ENCODE data around the gene PAH. TPM values are rescaled to one million over a fixed set of nuclear protein-coding genes. Genes with fewer than 3 reads are reported as not detected.

The PAH gene
- total and polyA plus RNA-seq, 10 of the 15 experiments (the other 5 are each of a cell fraction or from before 2014, with no cell fraction given): 0.20 to 4.8 (median 0.55) TPM; not detected in 1

DNA sequence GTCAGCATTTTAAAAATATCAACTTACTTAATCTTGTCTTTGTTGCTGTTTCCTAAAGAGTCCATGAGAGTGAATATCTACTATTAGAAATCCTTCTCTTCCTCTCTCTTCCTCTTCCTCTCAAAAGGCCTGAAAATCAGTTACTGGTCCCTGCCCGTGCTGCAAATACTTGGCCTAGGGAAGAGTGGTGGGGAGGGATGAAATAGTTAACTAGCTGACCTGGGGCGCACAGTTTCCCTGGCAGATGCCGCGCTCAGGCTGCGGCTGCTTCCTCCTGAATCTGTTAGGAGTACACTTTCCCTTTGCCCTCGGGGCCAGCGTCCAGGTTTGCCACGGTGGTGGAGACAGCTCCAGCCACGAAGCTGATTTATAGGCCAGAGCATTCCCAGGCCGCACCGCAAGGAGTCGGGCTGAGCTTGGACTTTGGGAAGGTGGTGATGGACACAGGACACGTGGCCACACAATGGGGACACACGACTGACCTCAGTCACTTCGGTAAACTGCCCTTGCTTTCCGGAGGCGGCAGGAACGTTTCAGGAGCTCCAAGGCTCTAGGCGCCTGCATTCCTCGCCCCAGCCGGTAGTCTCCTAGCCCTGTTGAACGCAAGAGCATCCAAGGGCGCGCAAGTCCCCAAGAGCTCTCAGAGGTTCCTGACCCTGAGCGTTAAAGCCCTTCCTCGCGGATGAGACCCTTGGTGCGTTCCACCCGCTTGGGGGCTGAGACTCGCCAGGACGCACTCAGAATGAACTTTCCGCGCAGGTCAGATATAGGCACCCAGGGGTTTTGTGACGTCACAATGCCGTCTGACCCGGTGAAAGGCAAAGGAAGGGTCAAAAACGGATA is 33.3 kb upstream of the PAH start (continued):
- TF ChIP-seq, protein P1, sequence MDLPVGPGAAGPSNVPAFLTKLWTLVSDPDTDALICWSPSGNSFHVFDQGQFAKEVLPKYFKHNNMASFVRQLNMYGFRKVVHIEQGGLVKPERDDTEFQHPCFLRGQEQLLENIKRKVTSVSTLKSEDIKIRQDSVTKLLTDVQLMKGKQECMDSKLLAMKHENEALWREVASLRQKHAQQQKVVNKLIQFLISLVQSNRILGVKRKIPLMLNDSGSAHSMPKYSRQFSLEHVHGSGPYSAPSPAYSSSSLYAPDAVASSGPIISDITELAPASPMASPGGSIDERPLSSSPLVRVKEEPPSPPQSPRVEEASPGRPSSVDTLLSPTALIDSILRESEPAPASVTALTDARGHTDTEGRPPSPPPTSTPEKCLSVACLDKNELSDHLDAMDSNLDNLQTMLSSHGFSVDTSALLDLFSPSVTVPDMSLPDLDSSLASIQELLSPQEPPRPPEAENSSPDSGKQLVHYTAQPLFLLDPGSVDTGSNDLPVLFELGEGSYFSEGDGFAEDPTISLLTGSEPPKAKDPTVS (IDR thresholded peaks at IDR 0.05; ENCODE audit: low read depth, low read length): no peak
- TF ChIP-seq, protein P2, sequence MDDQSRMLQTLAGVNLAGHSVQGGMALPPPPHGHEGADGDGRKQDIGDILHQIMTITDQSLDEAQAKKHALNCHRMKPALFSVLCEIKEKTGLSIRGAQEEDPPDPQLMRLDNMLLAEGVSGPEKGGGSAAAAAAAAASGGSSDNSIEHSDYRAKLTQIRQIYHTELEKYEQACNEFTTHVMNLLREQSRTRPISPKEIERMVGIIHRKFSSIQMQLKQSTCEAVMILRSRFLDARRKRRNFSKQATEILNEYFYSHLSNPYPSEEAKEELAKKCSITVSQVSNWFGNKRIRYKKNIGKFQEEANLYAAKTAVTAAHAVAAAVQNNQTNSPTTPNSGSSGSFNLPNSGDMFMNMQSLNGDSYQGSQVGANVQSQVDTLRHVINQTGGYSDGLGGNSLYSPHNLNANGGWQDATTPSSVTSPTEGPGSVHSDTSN (IDR thresholded peaks at IDR 0.05; ENCODE audit: insufficient replicate concordance, low read depth, low read length): no peak
- TF ChIP-seq GATAD2B (conservative IDR thresholded peaks at IDR 0.05; ENCODE audit: low read depth): 0 out of 2 replicates have a peak, but pooled peaks have one; percentile 39
- no peak for TF ChIP-seq RB1 (IDR thresholded peaks at IDR 0.05; ENCODE audit: borderline replicate concordance)
- no peak for TF ChIP-seq RBBP5 (conservative IDR thresholded peaks at IDR 0.05)
- TF ChIP-seq HCFC1 (IDR thresholded peaks at IDR 0.05; ENCODE audit: low read length): no peak
- TF ChIP-seq HDAC2 (IDR thresholded peaks at IDR 0.05): no peak
- no peak for TF ChIP-seq SMAD1 (IDR thresholded peaks at IDR 0.05; ENCODE audit: low read depth, partially characterized antibody)
- TF ChIP-seq ZNF24 (IDR thresholded peaks at IDR 0.05): no peak
- peak; percentile 93 for TF ChIP-seq NBN (IDR thresholded peaks at IDR 0.05)
- TF ChIP-seq, protein P3, sequence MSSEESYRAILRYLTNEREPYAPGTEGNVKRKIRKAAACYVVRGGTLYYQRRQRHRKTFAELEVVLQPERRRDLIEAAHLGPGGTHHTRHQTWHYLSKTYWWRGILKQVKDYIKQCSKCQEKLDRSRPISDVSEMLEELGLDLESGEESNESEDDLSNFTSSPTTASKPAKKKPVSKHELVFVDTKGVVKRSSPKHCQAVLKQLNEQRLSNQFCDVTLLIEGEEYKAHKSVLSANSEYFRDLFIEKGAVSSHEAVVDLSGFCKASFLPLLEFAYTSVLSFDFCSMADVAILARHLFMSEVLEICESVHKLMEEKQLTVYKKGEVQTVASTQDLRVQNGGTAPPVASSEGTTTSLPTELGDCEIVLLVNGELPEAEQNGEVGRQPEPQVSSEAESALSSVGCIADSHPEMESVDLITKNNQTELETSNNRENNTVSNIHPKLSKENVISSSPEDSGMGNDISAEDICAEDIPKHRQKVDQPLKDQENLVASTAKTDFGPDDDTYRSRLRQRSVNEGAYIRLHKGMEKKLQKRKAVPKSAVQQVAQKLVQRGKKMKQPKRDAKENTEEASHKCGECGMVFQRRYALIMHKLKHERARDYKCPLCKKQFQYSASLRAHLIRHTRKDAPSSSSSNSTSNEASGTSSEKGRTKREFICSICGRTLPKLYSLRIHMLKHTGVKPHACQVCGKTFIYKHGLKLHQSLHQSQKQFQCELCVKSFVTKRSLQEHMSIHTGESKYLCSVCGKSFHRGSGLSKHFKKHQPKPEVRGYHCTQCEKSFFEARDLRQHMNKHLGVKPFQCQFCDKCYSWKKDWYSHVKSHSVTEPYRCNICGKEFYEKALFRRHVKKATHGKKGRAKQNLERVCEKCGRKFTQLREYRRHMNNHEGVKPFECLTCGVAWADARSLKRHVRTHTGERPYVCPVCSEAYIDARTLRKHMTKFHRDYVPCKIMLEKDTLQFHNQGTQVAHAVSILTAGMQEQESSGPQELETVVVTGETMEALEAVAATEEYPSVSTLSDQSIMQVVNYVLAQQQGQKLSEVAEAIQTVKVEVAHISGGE (CRISPR knock-in tag; IDR thresholded peaks at IDR 0.05): no peak

All from GM12878 (cell line).